ENCODE data around the gene ITSN1. TPM values are rescaled to one million over a fixed set of nuclear protein-coding genes. Genes with fewer than 3 reads are reported as not detected.

ITSN1 gene
- total and polyA plus RNA-seq, 3 donors from 2014 or later = 20.0 to 56.6 (median 48.4) TPM

DNA sequence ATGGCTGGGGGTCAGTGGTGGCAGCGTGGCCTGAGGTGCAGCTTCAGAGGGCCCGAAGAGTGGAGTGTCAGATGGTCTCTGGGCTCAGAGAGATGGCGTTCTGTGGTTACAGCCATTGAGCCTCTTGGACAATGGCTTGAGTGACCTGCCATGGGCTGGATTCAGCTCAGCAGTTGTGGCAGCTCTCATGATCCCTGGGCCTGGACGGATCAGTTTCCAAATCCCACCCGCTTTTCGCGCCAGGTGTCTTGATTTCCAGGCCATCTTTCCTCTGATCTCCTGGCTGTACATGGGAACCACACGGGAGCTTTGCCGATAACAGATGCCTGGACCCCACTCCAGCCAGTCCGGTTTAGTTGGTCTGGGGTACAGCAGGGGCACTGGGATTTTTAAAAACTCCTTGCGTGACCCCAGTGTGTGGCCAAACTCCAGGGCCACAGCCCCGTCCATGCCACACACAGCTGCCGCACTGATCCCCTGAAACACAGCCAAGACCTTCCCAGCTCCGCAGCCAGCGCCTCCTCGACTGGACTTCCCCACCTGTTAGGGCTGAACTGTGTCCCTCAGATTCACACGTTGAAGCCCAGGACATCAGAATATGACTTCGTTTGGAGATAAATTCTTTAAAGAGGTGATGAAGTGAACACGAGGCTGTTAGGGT lies 205.4 kb downstream of the ITSN1 start:
- Histone ChIP-seq H3K27me3 (no peaks in the 10 kb centered on the region), H3K9me3 (no peaks in the 10 kb centered on the region), H3K4me3 (no peak overlapping the region), H3K27ac (no peak overlapping the region), H3K36me3 (ENCODE audit: low read depth, missing control alignments) (no peaks in the 10 kb centered on the region), H3K4me1 (peaks cover 11% of the 10 kb centered on the region)
- WGBS, 2 donors = 88 to 90% methylated on average over 17 to 19 of the region's 19 CpGs
- TF ChIP-seq, protein P1, sequence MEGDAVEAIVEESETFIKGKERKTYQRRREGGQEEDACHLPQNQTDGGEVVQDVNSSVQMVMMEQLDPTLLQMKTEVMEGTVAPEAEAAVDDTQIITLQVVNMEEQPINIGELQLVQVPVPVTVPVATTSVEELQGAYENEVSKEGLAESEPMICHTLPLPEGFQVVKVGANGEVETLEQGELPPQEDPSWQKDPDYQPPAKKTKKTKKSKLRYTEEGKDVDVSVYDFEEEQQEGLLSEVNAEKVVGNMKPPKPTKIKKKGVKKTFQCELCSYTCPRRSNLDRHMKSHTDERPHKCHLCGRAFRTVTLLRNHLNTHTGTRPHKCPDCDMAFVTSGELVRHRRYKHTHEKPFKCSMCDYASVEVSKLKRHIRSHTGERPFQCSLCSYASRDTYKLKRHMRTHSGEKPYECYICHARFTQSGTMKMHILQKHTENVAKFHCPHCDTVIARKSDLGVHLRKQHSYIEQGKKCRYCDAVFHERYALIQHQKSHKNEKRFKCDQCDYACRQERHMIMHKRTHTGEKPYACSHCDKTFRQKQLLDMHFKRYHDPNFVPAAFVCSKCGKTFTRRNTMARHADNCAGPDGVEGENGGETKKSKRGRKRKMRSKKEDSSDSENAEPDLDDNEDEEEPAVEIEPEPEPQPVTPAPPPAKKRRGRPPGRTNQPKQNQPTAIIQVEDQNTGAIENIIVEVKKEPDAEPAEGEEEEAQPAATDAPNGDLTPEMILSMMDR (IDR thresholded peaks at IDR 0.05) = no peak
- TF ChIP-seq POLR2A (IDR thresholded peaks at IDR 0.05) = no peak
- intact Hi-C loops (cut with DNase I; ENCODE audit: low total_unique reads) = no loop called here
- no peak for DNase-seq

DNA sequence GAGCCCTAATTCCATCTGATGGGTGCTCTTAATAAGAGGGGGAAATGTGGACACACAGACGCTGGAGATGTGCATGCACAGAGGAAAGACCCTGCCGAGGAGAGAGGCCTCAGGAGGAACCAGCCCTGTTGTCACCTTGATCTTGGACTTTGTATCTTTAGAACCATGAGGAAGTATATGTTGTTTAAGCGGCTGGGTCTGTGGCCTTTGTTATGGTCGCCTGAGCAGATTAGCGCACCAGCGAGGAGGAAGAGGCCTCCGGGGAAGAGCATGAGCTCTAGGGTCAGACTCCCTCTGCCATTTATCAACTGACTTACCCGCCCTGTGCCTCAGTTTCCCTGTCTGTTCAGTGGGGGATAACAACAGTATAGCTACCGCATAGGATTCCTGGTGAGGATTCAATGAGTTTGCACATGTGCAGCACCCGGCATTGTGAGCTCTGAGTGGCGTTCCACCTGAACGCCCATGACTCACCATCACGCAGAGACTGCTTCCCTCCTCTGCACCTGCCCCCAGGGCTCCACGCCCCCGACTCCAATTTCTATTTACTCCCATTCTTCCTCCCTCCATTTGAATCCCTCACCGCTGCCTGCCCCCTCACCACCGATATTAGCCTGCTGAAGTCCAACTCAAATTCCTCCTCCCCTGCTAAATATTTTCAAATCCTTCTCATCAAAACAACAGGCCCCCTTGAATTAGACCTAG lies 206.1 kb downstream of the ITSN1 start:
- H3K36me3 ChIP-seq (ENCODE audit: low read depth, missing control alignments) = no peaks in the 10 kb centered on the region
- DNase-seq = no peak
- H3K4me1 ChIP-seq = peaks cover 11% of the 10 kb centered on the region
- no peaks in the 10 kb centered on the region for H3K27me3 ChIP-seq
- TF ChIP-seq POLR2A (IDR thresholded peaks at IDR 0.05) = no peak
- TF ChIP-seq, protein P1 (IDR thresholded peaks at IDR 0.05) = no peak
- intact Hi-C loops (cut with DNase I; ENCODE audit: low total_unique reads) = no loop called here
- 92 to 93% methylated on average over 17 of the region's 17 CpGs for WGBS, 2 donors
- no peak overlapping the region for H3K27ac ChIP-seq
- no peaks in the 10 kb centered on the region for H3K9me3 ChIP-seq
- no peak overlapping the region for H3K4me3 ChIP-seq

DNA sequence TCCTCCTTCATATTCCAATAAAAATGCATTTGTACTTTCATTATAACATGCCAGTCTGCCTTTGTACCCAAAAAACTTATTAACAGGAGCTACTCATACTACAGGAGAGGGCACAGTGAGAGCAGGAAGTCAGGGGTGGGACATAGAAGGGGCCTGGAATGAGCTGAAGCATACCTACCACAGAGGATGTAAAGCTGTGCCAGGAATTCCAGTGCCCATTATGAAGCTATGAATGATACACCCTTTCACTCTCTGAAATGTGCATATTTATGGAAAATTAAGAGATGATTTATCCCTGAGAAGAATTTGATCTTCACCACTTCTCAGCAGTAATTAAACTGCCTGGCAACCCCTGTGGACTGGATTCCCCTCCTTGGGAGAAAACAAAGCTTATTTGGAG lies 207.5 kb downstream of the ITSN1 start:
- TF ChIP-seq POLR2A (IDR thresholded peaks at IDR 0.05) = no peak
- DNase-seq = no peak
- no peak overlapping the region for H3K4me3 ChIP-seq
- intact Hi-C loops (cut with DNase I; ENCODE audit: low total_unique reads) = no loop called here
- H3K27ac ChIP-seq = no peak overlapping the region
- H3K4me1 ChIP-seq = peaks cover 1% of the 10 kb centered on the region
- no peaks in the 10 kb centered on the region for H3K36me3 ChIP-seq (ENCODE audit: low read depth, missing control alignments)
- H3K9me3 ChIP-seq = no peaks in the 10 kb centered on the region
- no peaks in the 10 kb centered on the region for H3K27me3 ChIP-seq

DNA sequence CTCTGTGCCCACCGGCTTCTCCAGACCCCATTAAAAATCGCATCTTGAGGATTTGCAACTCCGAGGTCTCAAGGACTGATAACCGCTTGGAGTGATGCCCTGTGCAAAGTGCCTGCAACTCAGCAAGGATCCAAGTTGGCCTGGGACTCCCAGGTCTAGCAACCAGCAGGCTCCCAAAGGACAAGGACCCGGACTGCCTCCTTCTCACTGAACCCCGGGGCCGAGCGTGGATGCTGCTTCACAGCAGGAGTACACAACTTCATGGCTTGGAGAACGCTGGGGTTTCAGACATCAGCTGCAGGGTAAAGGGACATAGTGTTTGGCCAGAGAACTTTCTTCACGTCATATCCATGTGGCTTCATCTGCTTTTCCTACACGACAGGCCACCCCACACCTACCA lies 208.1 kb downstream of the ITSN1 start:
- TF ChIP-seq, protein P1 (IDR thresholded peaks at IDR 0.05) = no peak
- TF ChIP-seq POLR2A (IDR thresholded peaks at IDR 0.05) = no peak
- intact Hi-C loops (cut with DNase I; ENCODE audit: low total_unique reads) = no loop called here
- 85 to 91% methylated on average over 9 to 11 of the region's 11 CpGs for WGBS, 2 donors
- no peaks in the 10 kb centered on the region for H3K36me3 ChIP-seq (ENCODE audit: low read depth, missing control alignments)
- H3K9me3 ChIP-seq = no peaks in the 10 kb centered on the region
- H3K4me3 ChIP-seq = no peak overlapping the region
- no peak overlapping the region for H3K27ac ChIP-seq
- no peaks in the 10 kb centered on the region for H3K4me1 ChIP-seq
- no peak for DNase-seq
- no peaks in the 10 kb centered on the region for H3K27me3 ChIP-seq

DNA sequence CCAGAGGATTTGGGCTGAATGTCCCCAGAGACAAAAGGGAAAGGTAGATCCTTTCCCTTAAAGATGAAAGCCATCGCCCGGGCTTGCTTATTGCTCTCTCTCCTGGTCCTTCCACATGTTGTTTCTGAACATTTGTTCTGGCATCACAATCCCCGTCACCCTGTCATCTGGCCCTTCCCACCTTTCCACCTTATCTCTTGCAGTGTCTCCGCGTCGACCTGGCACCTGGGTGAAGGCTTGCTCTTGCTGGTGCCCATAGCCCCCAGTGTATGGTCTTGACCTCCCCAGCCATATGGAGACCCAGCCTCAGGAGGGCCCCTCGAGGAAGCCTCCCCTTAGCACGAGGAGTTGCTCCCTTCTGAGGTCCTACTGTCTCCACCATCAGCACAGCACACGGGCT lies 208.7 kb downstream of the ITSN1 start:
- no peak overlapping the region for H3K4me3 ChIP-seq
- no peaks in the 10 kb centered on the region for H3K9me3 ChIP-seq
- no peaks in the 10 kb centered on the region for H3K4me1 ChIP-seq
- no peaks in the 10 kb centered on the region for H3K27me3 ChIP-seq
- TF ChIP-seq, protein P1 (IDR thresholded peaks at IDR 0.05) = no peak
- no peak for TF ChIP-seq POLR2A (IDR thresholded peaks at IDR 0.05)
- WGBS, 2 donors = 90% methylated on average over 9 of the region's 9 CpGs
- H3K27ac ChIP-seq = no peak overlapping the region
- intact Hi-C loops (cut with DNase I; ENCODE audit: low total_unique reads) = no loop called here
- no peak for DNase-seq
- no peaks in the 10 kb centered on the region for H3K36me3 ChIP-seq (ENCODE audit: low read depth, missing control alignments)
